T-helper 1 cell (primary cell): Measurements from ENCODE around the gene ADAMTSL5.

Experiments used
- DNase-seq, 5 donors: peaks; one replicate each; pipeline ENCODE4 v3.0.0-alpha.2; 2012 to 2020

Gene ADAMTSL5

DNA sequence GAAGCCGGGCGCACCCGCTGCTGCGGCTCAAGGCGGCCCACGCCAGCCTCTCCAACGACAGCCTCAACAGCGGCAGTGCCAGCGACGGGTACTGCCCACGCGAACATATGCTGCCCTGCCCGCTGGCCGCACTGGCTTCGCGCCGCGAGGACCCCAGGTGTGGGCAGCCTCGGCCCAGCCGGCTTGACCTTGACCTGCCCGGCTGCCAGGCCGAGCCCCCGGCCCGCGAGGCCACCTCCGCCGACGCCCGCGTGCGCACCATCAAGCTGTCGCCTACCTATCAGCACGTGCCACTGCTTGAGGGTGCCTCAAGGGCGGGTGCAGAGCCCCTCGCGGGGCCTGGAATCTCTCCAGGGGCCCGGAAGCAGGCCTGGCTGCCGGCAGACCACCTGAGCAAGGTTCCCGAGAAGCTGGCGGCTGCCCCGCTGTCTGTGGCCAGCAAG lies 46.8 kb downstream of the ADAMTSL5 start:
- DNase-seq = no peak

DNA sequence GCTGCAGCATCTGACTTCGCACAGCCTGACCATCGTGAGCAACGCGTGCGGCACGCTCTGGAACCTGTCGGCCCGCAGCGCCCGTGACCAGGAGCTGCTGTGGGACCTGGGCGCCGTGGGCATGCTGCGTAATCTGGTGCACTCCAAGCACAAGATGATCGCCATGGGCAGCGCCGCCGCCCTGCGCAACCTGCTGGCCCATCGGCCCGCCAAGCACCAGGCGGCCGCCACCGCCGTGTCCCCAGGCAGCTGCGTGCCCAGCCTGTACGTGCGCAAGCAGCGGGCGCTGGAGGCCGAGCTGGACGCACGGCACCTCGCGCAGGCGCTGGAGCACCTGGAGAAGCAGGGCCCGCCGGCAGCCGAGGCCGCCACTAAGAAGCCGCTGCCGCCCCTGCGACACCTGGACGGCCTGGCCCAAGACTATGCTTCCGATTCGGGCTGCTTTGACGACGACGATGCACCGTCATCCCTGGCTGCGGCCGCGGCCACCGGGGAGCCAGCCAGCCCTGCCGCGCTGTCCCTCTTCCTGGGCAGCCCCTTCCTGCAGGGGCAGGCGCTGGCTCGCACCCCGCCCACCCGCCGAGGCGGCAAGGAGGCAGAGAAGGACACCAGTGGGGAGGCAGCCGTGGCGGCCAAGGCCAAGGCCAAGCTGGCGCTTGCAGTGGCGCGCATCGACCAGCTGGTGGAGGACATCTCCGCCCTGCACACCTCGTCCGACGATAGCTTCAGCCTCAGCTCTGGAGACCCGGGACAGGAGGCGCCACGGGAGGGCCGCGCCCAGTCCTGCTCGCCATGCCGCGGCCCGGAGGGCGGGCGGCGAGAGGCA lies 47.4 kb downstream of the ADAMTSL5 start:
- peak in 1 of 5 donors; percentile 39 for DNase-seq

DNA sequence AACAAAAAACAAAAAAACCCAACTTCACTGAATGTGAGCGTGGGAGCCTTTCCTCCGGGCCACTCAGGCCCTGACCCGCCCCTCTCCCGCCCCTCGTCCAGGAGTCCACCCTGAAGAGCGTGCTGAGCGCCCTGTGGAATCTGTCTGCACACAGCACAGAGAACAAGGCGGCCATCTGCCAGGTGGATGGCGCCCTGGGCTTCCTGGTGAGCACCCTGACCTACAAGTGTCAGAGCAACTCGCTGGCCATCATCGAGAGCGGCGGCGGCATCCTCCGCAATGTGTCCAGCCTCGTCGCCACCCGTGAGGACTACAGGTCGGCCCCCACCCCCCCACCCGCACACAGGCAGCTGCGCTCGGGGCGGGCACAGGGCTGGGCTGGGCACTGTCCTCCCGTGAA lies 51.0 kb downstream of the ADAMTSL5 start:
- DNase-seq = no peak

DNA sequence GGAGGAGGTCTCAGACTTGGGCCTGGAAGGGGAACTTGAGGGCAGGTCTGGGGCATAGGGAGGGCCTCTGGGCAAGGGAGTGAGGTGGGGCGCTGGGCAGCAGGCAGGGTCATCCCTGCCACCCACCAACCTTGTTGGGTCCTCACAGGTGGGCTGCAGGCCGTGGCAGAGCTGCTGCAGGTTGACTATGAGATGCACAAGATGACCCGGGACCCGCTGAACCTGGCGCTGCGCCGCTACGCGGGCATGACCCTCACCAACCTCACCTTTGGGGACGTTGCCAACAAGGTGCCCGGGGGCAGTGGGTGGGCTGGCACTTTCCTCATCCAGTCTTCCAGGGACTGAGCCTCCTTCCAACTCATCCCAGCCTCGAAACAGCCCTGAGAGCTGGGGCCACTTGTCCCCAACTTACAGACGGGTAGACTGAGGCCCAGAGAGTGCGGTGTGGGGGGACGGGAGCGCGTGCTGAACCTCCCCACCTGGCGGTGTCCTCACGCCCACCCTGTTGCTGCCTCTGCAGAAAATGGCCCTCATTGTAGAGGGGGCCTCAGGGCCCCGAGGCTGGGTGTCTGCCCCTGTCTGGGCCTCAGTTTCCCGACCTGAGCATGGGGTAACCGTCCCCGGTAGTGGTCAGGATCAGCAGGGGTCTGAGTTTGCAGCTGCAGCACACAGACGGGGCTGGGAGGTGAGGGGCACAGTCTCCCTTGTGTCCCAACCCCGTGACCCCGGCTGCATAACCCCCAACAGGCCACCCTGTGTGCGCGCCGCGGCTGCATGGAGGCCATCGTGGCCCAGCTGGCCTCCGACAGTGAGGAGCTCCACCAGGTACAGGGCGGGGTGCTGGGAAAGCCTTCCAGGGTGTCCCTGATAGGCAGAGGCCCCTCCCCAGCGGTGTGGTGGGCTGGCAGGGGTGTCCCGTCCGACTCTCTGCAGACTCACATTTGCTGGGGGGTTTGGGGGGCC lies 52.5 kb downstream of the ADAMTSL5 start:
- no peak for DNase-seq

DNA sequence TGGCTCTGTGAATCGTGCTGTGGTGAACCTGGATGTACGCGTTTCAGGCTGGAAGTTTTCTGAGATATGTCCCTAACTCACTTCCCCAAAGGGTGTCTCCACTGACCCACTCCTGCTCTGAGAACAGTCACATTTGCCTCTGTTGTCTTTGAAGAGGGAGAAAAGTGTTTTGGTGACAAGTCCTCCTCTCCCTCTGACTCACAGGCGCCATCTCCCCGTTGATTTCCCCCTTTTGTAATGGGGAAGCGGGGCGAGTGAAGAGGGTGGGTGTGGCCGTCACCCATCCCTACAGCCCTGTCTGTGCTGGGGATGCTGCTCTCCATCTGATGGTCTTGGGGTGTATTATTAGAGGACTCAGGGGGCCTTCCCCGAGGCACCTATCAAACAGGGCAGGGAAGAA lies 53.3 kb downstream of the ADAMTSL5 start:
- no peak for DNase-seq

DNA sequence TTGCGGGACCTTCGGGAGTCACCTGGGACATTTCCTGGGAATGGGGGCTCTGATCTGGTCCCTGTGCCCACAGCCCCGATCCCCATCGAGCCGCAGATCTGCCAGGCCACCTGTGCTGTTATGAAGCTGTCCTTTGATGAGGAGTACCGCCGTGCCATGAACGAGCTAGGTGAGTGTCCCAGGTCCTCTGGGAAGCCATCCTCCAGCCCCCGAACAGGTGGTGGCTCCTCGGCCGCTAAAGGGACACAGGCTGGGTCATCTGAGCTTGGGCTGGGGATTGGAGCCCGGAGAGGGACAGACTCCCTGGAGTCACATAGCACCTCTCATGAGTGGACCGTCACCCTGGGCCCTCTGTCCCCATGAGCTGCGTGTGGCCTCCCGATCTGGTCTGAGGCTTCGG lies 54.9 kb downstream of the ADAMTSL5 start:
- no peak for DNase-seq

DNA sequence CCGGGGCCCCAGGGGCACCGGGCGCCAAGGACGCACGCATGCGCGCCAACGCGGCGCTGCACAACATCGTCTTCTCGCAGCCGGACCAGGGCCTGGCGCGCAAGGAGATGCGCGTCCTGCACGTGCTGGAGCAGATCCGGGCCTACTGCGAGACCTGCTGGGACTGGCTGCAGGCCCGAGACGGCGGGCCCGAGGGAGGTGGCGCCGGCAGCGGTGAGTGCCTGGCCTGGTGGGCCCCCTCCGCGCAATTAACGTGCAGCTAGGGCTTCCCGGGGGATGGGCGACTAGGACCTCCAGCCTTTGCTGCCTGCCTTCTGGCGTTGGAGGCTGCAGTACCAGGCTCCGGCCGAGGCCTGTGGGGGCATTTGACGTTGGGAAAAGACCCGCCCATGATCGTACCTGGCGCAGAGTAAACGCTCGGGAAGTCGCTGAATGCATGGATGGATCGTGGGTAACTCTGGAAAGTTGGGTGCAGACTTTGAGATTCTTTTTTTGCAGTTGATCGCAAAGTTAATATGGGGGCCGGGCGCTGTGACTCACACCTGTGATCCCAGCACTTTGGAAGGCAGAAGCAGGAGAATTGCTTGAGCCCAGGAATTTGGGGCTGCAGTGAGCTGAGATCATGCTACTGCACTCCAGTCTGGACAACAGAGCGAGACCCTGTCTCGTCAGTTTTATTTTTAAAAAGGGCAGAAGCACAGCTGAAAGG lies 55.6 kb downstream of the ADAMTSL5 start:
- no peak for DNase-seq

DNA sequence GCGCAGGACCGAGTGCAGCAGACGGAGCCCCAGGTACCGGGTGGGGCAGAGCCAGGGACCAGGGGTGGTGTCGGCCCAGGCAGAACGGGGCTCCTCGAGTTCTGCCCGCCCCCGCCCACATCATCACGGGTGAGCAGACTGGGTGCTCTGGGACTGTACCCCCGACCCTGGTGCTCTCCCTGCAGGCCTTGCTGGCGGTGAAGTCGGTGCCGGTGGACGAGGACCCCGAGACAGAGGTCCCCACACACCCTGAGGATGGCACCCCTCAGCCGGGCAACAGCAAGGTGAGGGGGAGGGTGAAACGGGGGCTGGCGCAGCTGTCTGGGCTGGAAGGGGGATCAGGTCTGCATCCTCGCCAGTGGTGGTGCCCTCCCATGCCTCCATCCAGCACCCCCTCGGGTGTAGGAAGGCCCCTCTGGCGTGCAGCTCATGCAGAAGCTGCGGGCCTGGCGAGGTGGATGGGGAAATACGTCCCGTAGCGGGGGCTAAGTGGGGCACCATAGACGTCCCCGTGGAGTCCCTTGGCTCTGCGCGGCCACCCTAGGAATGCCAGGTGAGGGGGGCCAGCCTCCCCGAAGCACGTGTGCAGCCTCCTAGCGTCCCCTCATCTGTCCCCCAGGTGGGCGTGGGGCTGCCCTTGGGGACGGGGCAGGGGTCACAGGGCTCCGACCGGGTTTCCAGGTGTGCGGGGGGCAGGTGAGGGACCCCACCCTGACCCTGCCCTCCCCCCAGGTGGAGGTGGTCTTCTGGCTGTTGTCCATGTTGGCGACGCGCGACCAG lies 56.5 kb downstream of the ADAMTSL5 start:
- no peak for DNase-seq

DNA sequence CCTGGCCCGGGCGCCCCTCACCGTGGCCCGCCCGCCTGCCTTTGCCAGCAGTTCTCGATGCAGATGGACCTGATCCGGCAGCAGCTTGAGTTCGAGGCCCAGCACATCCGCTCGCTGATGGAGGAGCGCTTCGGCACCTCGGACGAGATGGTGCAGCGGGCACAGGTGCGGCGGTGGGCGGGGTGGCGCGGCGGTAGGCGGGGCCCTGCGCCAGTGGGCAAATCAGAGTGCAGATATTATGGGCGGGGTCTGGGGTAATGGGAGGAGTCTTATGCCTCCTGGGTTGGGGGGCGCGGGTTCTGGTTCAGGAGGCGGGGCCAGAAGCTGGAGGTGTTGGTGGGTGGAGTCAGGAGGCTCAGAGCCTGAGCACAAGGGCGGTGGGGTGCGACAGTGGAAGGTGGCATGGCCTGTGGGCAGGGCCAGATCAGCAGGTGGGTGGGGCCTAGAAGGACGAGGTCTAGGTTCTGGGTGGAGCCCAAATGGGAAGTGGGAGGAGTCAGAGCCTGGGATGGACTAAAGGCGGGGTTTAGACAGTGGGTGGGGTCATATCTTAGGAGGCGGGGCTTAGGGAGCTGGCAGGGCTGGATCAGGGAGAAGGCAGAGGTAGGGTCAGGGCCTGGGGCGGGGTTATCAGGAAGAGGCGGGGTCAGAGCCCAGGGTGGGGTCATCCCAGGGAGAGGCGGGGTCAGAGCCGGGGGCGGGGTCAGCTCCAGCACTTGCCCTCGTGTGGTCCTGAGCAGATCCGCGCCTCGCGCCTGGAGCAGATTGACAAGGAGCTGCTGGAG lies 57.3 kb downstream of the ADAMTSL5 start:
- DNase-seq = peak in 4 of 5 donors; percentile 39 to 70 (median 50)
